Sigmoid colon (tissue), 4 donors: ENCODE results near the gene AXL.

ENCODE experiments used
- EP300 ChIP-seq, 4 donors: sonication (generic); formaldehyde crosslinking; IDR thresholded peaks; one replicate each; pipeline ENCODE4 v1.6.1; 2017; ENCODE audit warnings: antibody characterized with exemption in 4 of 4
- POLR2A ChIP-seq, 2 donors: fragments of 450-650 bp; IDR thresholded peaks; one replicate each; pipeline ENCODE4 v1.6.1; 2016; ENCODE audit warnings: antibody characterized with exemption in 2 of 2, mild to moderate bottlenecking in 2 of 2, moderate library complexity in 2 of 2
- POLR2AphosphoS5 ChIP-seq, 4 donors: sonication (generic); formaldehyde crosslinking; IDR thresholded peaks; one replicate each; pipeline ENCODE4 v1.6.1; 2017; ENCODE audit warnings: antibody characterized with exemption in 4 of 4
- TF ChIP-seq, protein P1 (sequence below), 4 experiments: fragments of 450-650 bp in 3 of 4; fragments of 200-600 bp in 1 of 4; IDR thresholded peaks; one replicate each; pipeline ENCODE4 v1.5.1; 2016 to 2019; ENCODE audit warnings: antibody characterized with exemption in 4 of 4, mild to moderate bottlenecking in 3 of 4, moderate library complexity in 2 of 4

DNA sequence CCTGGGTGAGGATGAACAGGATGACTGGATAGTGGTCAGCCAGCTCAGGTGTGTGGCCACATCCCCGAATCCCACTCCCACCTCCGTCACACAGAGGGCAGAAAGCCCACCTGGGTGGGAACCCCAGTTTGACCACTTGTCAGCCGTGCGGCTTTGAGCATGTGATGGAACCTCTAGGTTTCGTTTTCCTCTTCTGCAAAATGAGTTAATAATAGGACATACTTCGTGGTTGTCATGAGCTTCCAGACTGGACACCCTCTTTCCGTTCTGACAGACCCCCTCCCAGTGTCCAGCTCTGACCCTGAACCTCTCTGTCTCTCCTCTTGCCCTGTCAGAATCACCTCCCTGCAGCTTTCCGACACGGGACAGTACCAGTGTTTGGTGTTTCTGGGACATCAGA is 1.8 kb downstream of the AXL start:
- TF ChIP-seq, protein P1, sequence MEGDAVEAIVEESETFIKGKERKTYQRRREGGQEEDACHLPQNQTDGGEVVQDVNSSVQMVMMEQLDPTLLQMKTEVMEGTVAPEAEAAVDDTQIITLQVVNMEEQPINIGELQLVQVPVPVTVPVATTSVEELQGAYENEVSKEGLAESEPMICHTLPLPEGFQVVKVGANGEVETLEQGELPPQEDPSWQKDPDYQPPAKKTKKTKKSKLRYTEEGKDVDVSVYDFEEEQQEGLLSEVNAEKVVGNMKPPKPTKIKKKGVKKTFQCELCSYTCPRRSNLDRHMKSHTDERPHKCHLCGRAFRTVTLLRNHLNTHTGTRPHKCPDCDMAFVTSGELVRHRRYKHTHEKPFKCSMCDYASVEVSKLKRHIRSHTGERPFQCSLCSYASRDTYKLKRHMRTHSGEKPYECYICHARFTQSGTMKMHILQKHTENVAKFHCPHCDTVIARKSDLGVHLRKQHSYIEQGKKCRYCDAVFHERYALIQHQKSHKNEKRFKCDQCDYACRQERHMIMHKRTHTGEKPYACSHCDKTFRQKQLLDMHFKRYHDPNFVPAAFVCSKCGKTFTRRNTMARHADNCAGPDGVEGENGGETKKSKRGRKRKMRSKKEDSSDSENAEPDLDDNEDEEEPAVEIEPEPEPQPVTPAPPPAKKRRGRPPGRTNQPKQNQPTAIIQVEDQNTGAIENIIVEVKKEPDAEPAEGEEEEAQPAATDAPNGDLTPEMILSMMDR (IDR thresholded peaks at IDR 0.05) = no peak
- TF ChIP-seq POLR2AphosphoS5 (IDR thresholded peaks at IDR 0.05) (no peak), EP300 (IDR thresholded peaks at IDR 0.05) (no peak), POLR2A (IDR thresholded peaks at IDR 0.05) (no peak)
